ENCODE data around the gene DAPK2.

Gene DAPK2

DNA sequence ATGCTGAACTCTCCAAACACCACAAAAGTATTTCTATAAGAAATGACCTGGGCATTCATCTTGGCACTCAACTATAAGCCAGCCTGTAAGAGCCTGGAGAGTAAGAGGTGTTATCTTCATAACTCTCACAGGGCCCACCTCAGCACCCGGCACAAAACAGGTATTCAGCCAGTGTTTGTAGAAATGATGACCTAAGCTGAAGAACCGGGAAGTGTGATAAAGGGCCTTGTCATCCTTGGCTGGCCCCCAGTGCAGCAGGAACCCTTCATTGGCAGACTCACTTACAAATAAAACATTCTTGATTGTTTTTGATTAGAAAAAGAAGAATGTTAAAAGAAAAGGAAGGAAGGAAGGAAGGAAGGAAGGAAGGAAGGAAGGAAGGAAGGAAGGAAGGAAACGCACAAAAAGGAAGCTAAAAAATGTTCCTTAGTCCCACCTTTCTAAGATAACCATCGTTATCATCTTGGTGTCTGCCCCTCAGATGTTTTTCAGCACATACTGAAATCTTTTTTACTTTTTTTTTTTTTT lies 52.1 kb downstream of the DAPK2 start:
- no peak for DNase-seq

DNA sequence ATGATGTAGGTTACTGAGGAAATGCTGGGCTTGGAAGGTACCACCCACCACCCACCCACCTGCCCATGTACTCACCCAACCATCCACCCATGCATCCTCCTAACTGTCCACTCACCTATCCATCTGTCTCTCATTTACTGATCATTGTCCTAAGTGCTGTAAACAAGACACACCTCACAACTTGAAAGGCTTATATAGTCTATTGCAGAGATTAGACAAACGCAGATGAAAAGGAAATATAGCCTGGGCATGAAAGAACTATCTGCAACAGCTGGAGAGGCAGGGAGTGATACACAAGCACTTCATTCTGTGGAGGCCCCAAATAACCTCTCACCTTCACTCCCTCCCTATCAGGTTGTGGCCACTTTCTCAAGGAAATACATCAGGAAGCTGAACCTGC lies 54.0 kb downstream of the DAPK2 start:
- no peak for DNase-seq

DNA sequence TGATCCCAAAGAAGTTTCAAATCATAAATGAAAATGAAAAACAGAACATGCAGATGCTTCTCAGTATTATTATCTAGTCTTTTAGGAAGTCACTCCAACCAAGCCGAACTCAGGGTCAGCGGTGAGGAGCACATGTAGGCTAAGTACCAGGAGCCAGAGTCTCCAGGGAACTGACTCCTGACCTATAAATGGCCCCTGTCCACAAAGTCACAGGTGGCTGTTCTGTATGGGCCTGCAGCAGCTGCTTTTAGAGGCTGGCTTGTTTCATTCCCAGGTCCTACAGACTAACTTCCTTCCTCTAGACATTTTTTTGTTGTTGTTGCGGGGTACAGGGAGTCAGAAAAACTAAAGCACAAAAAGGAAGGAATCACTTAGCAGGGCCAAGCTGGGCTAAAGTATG lies 54.6 kb downstream of the DAPK2 start:
- DNase-seq, result no peak

DNA sequence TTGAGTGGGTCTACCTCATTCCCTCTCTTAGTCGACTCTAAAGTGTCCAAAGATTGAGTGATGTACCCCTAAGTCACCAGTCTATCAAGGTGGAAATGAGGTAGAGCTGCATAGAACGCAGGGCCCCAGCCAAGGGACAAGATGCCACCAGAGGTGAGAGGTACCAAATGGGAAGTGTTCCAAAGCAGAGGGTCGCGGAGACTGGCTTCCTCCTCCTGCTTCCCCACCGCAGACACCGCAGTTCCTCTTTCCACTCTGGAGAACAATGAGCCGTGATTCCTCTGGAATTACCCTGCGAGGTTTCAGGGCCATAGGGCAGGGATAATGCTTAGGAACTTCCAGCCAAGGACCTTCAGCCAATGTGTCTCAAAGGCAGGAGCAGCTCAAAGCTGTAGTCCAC lies 55.8 kb downstream of the DAPK2 start:
- DNase-seq, result no peak

DNA sequence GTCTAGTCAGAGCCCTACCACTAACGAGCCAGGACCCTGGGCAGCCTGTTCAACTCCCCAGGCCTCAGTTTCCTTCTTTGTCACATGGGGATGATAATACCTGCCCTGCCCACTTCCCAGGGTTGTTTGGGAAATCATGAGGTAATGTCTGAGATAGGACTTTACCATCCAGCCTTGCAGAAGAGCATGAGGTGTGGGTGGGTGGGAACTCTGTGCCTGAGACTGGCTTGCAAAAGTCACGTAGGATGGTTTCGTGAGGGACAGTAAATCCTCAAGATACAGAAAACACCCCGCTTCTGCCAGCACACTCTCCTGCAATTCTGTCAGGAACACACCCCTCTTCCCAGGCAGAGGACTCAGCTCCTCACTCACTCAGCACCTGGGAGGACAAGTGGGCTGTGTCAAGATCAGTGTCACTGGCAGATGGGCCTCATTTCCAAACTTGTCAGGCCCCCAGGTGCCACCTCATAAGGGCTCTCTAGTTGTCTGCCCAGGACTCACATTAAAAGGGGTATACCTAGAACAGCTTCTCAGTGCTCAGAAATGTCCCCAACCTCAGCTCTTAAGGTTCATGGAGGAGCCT lies 58.4 kb downstream of the DAPK2 start:
- no peak for DNase-seq

DNA sequence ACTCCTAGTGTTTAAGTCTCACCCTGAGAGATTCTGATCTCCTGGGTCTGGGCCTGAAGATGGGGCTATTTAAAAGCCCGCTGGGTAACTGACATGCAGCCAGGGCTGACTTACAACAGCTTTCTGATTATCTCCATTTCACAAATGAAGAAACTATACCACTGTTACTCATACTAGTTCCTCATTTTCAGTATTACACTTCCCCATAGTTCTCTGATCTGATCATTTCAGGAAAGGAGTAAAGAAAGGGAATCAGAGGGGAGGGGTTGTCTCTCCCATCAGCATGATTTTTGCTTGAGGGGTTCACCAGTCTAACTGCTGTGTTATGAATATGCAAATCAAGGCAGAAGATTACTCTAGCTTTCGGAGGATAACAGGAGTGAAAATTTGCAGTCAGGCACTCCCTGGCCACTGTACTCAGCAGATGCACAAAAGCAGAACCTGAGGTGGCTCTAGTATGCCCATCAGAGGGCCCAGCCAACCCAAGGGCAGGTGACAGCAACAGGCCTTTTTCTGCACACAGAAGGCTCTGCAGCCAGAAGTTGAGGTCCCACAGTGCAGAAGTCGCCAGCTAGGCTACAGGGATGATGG lies 59.4 kb downstream of the DAPK2 start:
- no peak for DNase-seq

DNA sequence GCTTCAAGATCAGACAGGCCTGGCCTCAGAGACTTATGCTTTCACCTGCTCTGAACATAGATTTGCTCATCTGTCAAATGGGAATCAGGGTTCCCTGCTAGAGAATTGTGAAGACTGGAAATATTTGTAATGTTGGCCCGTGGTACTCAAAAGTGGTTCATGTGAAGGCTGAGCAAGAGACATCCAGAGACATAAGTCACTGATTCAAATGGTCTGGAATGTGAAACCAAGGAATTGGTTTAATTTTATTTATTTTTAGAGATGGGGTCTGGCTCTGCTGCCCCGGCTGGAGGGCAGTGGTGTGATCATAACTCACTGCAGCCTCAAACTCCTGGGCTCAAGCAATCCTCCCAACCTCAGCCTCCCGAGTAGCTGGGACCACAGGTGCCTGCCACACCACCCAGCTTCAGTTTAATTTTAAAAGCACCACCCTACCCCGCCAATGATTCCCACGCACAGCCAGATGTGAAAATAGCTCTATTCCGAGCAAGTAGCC lies 60.1 kb downstream of the DAPK2 start:
- DNase-seq, result no peak

DNA sequence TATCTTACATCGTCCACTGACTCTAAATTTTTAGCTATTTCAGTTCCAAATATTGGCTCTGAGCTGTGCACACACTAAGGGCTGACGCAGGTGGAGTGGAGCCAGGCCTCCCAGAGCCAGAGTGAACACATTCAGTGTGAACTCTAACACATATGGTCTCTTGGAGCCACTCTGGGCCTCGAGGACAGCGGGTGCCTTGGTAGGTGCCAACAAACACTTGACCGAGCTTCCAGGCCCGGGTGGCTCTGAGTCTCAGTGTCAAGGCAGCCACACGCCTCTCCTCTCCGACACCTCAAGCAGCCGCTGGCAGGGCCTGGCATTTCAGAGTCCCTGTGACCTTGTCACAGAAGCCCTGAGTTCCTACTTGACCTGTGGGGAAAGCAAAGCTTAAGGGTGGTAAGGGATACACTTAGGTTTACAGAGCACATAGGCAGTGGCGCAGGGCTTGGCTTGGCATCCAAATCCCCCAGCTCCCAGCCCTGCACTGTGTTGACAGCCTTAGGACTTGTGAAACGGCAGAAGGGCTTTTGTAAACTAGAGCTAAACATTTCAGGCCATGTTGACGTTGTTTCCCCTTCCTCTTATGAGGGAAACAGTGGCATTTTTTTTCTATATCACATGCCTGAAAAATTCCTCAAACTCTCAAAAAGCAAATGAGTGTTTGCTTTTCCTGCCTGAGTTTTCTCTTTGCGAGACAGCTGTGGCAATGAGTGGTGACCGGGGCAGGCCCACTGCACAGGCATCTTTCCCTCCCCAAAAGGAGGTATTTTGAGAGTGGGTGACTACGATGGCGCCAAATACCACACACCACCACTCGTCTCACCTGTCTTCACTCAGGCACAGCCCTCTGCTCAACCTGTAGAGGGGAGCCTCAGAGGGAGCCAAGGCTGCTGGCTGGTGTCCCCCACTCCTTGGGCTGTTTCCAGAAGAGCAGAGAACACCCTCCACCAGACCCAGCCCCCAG lies 60.8 kb downstream of the DAPK2 start:
- DNase-seq, result peak; percentile 82

DNA sequence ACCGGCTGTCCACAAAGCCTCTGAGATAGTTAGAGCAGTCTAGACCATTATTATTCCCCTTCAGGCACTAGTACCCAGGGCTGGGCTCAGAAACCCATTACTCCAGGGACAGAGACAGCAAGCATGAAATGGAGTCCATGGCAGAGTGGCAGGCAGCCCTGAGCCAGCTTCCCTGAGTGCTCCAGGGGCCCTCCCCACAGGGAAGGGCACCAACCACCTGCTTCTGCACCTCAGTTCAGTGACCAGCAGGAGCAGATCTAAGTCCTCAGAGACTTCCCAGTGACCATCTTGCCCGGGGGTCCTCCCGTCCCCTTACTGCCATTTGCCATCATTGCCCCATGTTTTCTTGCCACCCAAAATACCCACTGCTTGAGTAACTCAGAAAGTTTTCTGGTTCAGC lies 62.0 kb downstream of the DAPK2 start:
- no peak for DNase-seq

DNA sequence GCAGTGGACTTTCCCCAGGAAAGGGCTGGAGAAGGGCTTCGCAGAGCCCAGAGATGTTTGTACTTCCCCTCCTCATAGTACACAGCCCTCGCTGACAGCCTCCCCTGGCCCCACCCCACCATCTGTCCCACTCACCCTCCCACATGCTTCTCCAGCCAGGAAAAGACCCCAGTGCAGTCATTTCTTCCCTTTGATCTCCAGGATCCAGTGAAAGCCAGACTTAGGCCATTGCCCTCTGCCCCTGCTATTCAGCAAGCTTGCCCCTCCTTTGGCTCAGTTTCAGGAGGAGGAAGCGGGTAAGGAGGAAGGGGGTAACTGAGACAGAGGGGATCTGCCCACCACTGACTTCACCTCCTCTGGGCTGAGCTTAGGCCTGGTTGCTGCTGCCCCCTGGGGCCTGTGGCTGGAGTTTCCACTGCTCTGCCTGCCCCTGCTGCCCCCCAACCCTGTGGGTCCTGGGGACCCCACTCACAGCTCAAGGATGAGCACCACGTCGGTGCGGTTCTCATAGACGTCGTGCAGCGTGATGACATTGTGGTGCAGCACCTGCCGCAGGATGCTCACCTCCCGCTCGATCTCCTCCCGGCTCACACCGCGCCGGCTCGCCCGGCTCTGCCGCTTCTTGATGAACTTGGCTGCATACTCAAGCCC lies 63.1 kb downstream of the DAPK2 start:
- no peak for DNase-seq

DNA sequence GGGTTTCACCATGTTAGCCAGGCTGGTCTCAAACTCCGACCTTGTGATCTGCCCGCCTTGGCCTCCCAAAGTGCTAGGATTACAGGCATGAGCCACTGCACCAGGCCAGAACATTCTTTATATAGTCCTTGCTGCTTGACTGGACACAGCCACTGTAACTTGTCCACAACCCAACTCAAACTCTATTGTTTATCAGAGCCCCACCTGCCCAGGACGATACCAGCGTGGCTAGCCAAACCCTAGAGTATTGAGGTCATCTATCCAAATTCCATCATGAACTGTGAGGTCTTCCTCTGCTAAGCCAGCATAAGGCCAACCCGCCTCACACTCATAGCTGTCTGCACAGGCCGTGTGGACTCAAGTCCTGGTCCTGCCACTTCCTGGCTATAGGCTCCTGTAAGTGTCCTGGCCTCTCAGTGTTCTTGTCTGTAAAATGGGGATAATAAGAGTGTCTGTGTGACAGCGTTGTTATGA lies 63.9 kb downstream of the DAPK2 start:
- DNase-seq, result no peak

DNA sequence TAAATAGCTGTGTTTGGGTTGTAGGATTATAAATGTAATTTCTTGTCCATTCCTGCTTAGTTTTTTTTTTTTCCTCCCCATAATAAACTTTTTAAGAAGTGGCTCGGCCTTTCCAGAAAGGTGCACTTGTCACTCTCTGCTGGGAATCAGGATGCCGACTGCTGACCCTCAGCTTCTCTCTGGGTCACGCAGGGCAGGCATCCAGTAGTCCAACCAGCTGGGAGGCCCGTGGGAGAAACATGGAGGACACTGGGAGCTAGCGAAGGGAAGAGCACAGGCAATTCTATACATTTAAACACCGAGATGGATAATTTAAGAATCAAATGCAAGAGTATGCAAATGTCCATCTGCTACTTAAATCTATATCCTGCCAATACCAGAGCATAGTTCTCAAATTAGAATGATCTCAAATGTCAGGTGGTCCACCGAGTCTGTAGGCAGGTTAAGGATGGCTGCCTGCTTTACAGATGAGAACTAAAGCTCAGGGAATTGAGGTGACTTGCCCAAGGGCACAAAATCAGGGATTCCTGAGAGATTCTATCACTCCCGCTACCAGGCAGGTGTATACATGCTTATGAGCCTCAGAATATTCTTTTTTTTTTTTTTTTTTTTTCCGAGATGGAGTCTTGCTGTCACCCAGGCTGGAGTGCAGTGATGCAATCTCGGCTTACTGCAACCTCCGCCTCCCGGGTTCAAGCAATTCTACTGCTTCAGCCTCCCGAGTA lies 64.5 kb downstream of the DAPK2 start:
- DNase-seq, result no peak

DNA sequence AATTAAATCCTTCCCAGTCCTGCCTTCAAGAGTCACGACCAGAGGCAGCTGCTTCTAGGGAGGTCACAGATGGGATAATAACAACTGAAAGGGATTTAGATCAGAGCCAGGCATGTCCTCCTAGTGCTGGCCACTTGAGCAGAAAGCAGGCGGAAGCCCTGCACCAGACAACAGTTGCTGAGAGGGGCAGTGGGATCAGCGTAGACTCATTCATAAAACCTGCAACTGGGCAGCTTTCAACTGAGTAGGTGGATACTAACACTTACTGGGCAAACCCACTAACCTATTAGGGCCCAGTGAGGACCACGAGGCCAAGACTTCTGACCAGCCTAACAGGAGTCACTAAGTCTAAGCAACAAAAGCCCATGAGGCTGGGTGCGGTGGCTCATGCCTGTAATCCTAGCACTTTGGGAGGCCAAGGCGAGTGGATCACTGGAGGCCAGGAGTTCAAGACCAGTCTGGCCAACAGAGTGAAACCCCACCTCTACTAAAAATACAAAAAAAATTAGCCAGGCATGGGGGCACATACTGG lies 67.0 kb downstream of the DAPK2 start:
- no peak for DNase-seq

DNA sequence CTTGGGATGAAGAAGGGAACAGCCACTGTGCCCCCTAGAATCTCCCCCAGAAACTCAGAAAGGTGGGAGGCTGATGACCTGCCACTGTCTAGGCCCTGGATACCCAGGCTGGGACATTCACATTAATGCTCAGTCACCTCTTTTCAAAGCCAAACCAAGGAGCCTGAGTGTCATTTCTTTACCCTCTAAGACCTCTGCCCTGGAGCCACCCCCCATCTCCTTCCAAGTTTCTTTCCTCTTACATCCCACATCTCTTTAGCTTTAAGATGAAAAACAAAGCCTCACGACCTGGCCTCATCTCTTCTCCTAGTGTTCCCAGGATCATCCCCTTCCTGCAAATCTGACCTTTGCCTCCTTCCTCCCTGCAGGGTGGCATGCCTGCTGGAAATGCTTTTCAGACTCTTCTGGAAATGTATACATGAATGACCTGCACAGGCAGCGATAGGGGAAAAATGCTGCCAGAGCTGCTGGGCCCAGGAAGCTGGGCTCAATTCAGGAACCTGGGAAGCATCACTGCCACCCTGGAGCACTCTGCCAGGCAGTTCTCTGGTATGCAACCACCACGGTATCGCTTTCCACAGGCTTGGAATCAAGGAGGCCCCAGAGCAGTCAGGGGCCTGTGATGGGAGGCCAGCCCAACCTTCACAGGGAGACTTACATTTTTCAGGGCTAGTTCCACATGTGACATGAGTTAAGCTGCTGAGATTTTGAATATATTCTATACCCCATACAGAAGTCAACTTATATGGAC lies 67.6 kb downstream of the DAPK2 start:
- no peak for DNase-seq

DNA sequence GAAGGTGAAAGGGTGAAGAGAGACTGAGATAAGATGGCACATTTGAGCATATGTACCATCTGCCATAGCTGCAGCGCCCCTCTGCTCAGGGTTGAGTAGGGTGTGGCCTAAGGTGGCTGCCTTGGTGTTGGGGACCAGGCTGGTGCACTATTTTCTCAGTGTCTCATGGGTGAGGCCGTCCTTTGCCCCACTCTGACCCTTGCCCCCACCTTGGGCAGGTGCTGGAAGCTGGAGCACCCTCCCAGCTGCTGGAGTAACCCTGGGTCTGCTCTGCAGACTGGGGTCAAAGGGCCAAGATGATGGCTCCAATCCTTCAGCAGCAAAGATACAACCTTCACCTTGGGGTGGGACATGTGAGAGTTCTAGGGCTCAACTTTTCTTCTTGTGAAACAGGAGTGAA lies 69.2 kb downstream of the DAPK2 start:
- DNase-seq, result no peak

DNA sequence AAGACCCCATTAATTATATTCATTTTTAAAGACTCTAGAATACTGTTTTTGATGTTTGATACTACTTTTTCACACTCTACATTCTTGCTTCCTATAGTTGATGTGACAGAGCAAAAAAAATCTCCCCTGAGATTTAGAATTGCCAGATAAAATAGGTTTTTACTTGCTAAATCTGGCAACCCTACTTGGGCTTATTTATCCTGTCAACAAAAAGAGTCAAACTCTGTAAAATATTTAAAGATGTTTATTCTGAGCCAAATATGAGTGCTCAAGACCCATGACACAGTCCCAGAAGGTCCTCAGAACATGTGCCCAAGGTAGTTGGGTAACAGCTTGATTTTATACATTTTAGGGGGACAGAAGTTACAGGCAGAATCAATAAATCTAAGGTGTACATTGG lies 72.3 kb downstream of the DAPK2 start:
- no peak for DNase-seq

DNA sequence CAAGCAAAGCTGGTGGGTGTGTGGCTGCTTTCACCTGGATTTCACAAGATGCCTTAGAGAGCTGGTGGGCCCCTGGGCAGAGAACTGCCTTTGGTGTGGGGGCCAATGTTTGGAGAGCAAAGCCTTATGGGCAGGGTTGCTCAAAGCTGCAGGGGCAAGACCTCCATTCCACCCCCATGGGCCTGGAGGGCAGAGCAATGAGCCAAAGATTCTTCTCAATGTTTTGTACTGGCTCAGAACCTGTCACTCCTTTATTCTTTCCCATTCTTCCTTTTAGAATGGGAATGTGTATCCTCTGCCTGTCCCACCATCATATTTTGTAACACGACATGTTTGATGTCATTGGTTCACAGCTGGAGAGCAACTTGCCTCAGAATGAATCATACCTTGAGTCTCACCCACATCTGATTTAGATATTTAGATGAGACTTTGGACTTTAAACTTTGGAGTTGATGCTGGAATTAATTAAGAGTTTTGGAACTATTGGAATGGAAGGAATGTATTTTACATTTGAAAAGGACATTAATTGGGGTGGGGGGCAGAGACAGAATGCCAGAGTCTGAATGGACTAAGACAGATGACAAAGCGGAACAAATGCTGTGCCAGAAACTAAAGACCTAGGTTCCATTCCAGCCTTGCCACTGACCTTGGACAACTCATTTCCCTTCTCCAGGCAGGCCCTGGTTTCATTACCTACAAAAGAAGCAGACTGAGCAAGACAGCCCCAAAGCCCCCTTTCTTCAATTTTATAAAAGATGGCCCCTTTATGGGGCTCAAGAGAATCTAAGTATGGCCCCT lies 72.9 kb downstream of the DAPK2 start:
- no peak for DNase-seq

DNA sequence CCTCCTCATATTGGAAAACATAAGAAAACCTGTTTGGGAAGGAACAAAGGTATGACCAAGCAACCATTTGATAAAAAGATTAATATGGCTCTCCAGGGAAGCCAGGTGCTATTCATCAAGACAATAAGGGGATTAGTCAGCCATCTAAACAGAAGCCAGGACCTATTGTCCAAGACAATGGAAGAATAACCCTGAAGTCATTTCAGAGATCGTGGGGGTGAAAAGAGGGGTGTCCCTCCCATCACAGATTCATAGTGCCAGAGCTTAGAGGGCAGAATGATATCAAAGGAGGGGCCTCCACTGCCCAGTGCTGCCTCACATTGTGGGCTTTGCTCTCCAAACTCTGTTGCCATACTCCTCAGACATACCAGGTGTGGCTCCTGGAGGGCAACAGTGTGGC lies 73.5 kb downstream of the DAPK2 start:
- DNase-seq, result no peak

DNA sequence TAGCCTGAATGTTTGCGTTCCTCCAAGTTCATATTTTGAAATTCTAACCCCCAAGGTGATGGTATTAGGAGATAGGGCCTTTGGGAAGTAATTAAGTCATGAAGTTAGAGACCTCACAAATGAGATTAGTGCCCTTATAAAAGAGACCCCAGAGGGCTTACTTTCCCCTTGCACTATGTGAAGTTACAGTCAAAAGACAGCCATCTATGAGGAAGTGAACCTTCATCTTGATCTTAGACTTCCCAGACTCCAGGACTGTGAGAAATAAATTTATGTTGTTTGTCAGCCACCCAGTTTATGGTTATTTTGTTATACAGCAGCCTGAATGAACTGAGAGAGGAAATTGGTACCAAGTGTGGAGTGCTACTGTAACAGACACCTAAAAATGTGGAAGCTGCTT lies 74.4 kb downstream of the DAPK2 start:
- DNase-seq, result no peak

DNA sequence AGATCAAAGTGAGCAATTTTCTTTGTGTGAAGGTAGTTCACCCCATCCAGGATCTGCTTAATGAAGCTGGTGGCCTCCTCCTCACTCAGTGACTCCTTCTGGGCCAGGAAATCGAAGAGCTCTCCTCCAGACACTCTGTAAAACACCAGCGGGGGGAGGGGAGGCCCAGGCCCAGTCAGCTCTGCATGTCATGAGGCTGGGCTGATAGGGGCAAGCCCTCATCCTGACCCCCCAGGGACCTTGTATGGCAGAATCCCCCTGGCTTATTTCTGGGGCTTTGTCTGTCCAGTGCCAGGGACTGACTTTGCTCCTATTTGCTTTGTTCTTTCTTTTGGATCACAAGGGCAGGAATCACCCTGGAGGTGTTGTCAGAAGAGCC lies 74.9 kb downstream of the DAPK2 start:
- no peak for DNase-seq
